SK-N-SH (cell line): Measurements from ENCODE around the gene DPF3.

Experiments
- CTCF ChIP-seq: fragments of 200-600 bp; sonication (generic); IDR thresholded peaks from 2 replicates; pipeline ENCODE4 v1.6.1; 2017; ENCODE audit warnings: antibody characterized with exemption, mild to moderate bottlenecking, moderate library complexity
- JUND ChIP-seq: IDR thresholded peaks from 2 replicates; pipeline ENCODE4 v1.4.0; 2012
- TAF1 ChIP-seq: IDR thresholded peaks from 2 replicates; pipeline ENCODE4 v1.6.1; 2012; ENCODE audit warnings: low read depth, mild to moderate bottlenecking, low read length, moderate library complexity, borderline replicate concordance
- USF2 ChIP-seq: fragments of 150-350 bp; IDR thresholded peaks from 2 replicates; pipeline ENCODE4 v1.6.1; 2017; ENCODE audit warnings: antibody characterized with exemption, low read length, low read depth, borderline replicate concordance

GRCh38 chr14:72793156-72793939 is 100.6 kb downstream of the DPF3 start:
- TF ChIP-seq CTCF (no peak), JUND (no peak), TAF1 (no peak), USF2 (no peak)
